GM21423 (cell line): ENCODE measurements around the gene SPATS2L.

Source experiments
- ATAC-seq: cut with Tn5 transposase; IDR thresholded peaks from one replicate; pipeline ENCODE4 v1.9.1; 2021; ENCODE audit warnings: mild to moderate bottlenecking, moderate library complexity; ENCODE audit not compliant: unreplicated experiment

Gene SPATS2L

GRCh38 chr2:200296118-200296517 lies 10.4 kb upstream of the SPATS2L start:
- no peak for ATAC-seq

DNA sequence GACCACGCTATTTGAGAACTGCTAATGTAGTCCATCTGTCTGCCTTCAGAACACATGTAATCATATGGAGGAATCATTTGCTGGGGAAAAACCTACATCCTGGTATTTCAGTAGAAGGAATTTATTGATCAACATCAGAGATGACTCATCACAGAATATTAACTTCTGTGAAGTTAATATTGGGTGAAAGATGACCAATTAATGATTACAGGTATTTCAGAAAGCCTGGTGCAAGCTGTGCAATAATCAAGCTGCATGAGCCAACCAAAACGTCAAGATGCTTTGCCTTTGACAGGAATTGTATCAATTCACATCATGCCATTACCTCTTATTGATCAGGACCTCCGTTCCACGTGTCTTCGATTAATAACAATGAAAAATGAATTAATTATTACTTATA lies 9.4 kb upstream of the SPATS2L start:
- no peak for ATAC-seq

DNA sequence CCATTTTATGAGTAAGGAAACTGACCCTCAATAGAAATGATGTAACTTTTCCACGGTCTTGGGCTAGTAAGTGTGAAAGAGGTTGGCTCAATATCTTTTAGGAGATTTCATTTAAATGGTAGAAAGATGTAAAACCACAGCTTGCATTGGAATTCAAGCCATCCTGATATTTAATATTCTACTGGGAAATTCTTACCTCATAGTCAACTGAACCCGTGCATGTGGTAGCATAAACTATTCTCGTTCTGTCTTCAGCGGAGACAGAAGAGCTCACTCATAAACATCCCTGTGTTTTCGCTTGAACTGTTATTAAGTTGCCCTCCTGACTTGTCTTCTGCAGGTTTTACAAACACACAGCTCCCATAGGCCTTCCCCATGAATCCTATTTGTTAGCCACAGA lies 8.5 kb upstream of the SPATS2L start:
- no peak for ATAC-seq

GRCh38 chr2:200298816-200299215 lies 7.7 kb upstream of the SPATS2L start:
- ATAC-seq = no peak

DNA sequence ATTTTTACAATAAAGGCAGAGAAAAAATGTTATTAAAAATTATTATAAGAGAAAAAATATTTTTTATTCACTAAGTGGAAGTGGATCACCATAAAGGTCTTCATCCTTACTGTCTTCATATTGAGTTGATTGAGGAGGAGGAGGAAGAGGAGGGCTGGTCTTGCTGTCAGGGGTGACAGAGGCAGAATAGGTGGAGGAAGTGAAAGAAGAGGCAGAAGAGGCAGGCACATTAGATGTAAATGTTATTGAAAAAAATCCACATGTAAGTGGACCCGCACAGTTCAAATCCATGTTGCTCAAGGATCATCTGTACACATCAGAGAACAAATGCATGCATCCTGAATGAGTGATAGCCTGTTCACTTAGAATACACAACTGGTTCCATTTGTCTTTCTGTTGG lies 6.4 kb upstream of the SPATS2L start:
- ATAC-seq = no peak

GRCh38 chr2:200300638-200301314 lies 5.7 kb upstream of the SPATS2L start:
- ATAC-seq = no peak

DNA sequence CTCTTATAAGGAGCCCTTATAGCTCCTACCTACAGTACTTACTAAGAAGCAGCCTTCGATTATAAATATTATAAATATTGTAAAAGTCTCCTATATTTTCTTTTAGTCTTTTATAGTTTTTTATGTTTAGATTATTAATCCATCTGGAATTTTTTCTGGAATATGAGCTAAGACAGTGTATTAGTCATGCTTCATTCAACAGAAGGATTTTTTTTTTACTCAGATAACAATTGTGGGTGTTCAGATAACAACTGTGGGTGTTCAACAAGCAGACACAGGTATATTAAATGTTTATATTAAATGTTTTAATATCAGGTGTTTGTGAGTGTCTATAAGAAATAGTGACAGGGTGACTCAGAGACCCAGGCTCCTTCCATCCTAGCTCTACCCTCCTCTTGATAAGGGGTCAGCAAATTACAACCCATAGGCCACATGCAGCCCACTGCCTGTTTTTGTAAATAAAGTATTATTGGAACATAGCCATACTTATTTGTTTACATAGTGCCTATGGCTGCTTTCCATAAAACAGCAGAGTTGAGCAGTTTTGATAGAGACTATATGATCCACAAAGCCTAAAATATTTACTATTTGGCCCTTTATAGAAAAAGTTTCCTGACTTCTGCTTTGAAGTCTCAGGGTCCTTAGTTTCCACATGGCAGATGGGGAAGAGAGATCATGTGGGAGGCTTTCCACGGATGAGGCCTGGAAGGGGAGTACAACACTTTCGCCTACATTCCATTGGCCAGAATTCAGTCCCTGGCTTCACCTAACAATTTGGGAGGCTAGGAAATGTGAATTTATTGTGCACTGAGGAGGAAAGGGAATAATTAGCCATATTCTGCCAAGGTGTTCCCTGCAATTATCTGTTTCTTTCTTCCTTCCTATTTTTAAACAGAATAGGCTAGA lies 4.3 kb upstream of the SPATS2L start:
- ATAC-seq = no peak

DNA sequence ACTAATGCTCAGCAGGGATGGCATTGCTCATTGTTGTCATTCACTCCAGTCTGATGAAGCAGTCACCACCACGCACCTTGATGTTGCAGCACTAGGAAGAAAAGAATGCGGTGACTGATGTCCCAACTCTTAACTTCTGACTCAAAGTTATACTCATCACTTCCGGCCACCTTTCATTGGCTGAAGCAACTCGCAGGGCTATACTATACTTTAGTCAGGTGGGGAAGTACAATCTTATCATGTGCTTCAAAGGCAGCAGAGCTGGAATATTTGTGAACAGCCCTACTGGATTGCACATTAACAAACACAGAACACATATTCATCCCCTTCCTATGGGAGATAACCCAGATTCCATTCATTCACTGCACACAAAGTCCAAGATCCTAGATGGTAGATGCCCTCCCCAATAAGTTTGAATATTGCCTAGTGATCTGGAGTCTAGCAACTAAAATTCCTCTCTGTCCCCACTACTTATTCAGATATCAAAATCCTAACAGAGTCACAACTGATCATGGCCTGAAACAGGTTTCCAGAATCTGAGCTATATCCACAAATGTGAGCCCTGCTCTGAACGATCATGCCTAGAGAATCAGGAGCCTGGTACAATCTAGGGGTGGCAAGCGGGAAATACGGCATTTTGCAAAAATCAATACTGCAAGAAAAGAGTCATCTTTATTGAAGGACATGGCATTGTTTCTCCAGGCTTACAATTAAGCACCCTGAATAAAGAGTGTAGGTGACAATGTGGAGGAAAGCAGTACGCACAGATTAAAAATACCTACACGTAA lies 3.4 kb upstream of the SPATS2L start:
- no peak for ATAC-seq

GRCh38 chr2:200305797-200306195 lies 697 bp upstream of the SPATS2L start:
- no peak for ATAC-seq

GRCh38 chr2:200306931-200307723 lies 634 bp downstream of the SPATS2L start:
- ATAC-seq = peak; percentile 47

DNA sequence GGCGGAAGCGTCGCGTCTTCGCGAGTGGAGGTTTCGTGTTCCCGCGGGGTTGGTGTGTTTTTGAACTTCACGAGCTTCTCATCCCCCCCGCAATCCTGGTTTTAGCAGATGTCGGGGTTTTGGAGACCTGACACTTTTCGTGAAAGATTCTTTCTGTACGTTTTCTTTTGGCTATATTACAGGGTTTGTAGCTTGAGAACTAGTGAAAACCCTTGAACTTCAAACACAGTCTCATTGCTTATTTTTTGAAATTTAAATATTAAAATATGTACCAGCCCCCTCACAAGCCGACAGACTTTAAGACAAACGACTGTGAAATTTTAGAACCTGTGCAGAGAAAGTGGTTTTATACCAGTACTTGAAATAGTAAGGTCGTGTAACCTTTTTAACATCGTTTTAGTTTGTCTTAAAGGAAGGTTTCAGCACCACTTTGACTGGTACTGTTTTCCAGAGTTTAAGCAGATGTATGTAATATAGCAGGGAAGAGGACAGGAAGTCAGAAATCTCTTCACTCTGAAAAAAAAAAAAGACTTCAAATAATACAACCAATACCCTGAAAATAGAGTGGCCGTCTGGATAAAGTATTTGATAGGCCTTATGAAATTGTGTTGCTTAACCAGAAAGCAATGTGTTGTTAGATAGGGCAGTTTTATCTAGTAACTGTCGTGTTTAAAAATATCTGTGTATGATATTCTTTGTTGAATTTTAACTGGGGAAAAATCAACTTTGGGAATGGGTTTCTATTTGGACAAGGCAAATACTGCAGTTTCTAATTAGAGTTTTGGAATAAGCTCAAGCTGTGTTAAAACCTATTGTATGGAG lies 1.4 kb downstream of the SPATS2L start:
- no peak for ATAC-seq

DNA sequence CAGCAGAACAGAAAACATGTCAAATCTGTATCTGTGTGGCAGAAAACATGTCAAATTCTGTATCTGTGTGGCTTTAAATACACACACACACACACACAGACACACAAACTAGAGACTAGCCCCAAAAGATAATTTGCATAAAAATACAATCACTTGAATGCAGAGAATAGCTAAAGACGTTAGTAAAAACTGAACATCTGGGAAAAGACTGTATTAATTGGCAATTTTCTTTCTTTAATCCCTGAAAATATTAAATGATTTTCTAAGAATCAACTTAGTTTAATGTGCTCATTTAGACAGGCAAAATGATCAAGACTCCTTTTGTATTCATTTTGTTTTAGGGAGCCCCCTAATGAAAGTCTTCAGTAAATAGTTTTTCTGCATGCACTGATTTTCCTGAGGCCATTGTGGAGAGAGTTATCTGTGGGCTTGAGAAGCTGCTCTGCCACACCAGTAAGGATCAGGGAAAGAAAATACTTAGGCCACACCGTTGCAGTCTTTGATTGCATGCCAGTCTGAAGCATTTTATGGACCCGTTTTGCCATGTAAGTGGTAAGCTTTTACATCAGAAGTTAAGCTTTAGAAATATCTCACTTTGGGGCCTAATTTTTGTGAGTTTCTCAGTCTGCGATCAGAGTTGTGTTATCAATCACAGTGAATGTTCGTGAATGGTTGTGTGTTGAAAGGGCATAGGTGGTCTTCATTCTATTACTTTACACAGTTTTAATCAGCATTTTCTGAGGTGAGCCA lies 2.2 kb downstream of the SPATS2L start:
- no peak for ATAC-seq

DNA sequence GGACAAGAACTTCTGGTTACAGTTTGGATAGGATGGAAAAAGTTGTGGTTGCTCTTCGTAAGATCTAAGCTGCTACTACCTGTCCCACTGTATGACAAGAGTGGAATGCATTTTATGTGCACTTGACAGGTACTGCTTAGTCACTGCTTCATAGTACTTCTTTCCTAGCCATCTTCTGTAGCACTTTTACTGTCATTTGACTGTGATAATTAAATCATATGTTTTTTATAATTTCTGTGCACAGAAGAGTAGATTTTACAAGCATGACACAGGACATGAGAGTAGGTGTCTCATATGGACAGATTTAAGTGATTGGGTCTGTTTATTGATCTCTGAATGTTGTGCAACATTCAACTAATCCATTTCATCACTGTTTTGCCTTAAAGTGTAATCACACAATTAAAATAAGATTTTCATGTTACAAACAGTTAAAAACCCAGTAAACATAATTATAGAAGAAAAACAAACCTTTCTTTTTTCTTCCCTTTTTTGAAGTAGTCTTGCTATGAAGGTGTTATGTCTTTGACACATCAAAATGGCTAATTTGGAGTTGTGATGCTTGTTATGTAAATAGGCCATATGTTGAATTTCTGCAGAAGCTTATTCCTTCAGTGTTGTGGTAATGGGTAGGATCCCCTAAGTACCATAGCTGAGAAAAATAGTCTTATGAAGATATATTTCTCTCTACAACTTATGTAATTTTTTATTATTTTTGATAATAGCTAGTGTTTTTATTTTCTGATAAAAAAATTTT lies 3.0 kb downstream of the SPATS2L start:
- ATAC-seq = no peak

DNA sequence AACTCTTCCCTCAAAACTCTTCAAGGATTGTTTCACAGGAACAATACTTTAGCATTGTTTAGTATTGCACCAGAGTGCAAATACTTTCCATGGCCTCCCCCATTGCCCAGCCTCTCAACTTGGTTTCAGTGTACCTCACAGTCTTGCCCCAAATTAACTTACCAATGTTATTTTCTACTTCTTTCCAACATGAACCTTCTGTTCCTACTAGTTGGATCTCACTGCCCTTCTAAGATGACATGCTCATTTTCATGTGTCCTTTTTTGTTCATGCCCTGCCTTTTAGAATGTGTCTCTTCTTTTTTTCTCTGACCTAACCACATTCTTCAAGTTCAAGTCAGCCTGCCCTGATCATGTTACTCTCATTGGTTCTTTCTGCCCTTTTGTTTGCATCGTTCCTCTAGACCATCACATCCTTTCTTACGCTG lies 4.1 kb downstream of the SPATS2L start:
- ATAC-seq = no peak

GRCh38 chr2:200311139-200311538 lies 4.6 kb downstream of the SPATS2L start:
- ATAC-seq = no peak

- ATAC-seq = no peak
These were observed 8.6 kb downstream of the SPATS2L start for GRCh38 chr2:200314976-200315567.

- ATAC-seq = no peak
These were observed 11.5 kb downstream of the SPATS2L start for GRCh38 chr2:200317975-200318374.

DNA sequence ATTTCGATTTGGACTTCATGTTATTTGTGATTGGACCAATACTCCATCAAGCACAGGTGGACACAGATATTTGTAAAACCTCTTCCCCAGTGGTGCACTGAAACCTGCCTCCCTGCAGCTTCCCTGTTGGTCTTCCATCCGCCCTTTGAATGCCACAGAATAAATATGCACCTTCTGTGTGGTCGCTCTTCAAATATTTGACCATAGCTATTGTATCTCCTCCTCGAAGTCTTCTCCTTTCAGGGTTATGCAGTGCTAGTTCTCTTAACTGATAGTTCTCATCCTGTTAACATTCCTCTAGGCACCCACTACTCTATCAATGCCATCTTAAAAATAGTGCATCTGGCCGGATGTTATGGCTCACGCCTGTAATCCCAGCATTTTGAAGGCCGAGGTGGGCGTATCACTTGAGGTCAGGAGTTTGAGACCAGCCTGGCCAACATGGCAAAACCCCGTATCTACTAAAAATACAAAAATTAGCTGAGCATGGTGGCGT lies 12.5 kb downstream of the SPATS2L start:
- no peak for ATAC-seq
